Activated B cell treated with CpG ODN at 0.5 μM for 24 hours (primary cell): ENCODE measurements around the gene RPS6KB1. TPM values are rescaled to one million over a fixed set of nuclear protein-coding genes. Genes with fewer than 3 reads are reported as not detected.
"Not testable (repeated sequence)": the region's sequence is repeated elsewhere in the genome, so short reads cannot be mapped to it uniquely, and the experiment has no call there.

Source experiments
- ATAC-seq: fragments of 200-7000 bp; cut with Tn5 transposase; one replicate; pipeline ENCODE4 v1.10.0; 2021; ENCODE audit warnings: low read depth, mild to moderate bottlenecking, moderate library complexity
- CTCF ChIA-PET: fragments of 350-600 bp; sonication (Branson Sonifier 250); formaldehyde crosslinking; loops from one replicate; lab custom pipeline; 2021; ENCODE audit warnings: antibody characterized with exemption; lab: Charles Lee
- POLR2A ChIA-PET: fragments of 350-600 bp; sonication (Branson Sonifier 250); formaldehyde crosslinking; loops from one replicate; lab custom pipeline; 2021; ENCODE audit warnings: antibody characterized with exemption; lab: Charles Lee
- DNase-seq: peaks from one replicate; pipeline ENCODE4 v3.0.0; 2022
- H3K27ac Mint-ChIP-seq: one replicate; pipeline ENCODE4 v1.8.0; 2020; ENCODE audit warnings: mixed read lengths
- H3K27me3 Mint-ChIP-seq: one replicate; pipeline ENCODE4 v1.8.0; 2021; ENCODE audit warnings: mixed read lengths
- H3K36me3 Mint-ChIP-seq: one replicate; pipeline ENCODE4 v1.8.0; 2021; ENCODE audit warnings: low read depth, mixed read lengths
- H3K4me1 Mint-ChIP-seq: one replicate; pipeline ENCODE4 v1.8.0; 2021; ENCODE audit warnings: mixed read lengths
- H3K4me3 Mint-ChIP-seq: one replicate; pipeline ENCODE4 v1.8.0; 2020; ENCODE audit warnings: mild to moderate bottlenecking, mixed read lengths
- H3K9me3 Mint-ChIP-seq: one replicate; pipeline ENCODE4 v1.8.0; 2020; ENCODE audit warnings: mixed read lengths
- CTCF ChIP-seq: fragments of 200-600 bp; IDR thresholded peaks from one replicate; pipeline ENCODE4 v1.8.0; 2022; ENCODE audit warnings: antibody characterized with exemption, mild to moderate bottlenecking
- intact Hi-C: fragments of 100-400 bp; cut with micrococcal nuclease; formaldehyde crosslinking; loops from one replicate; pipeline ENCODE4 v1.15.1; 2024
- total RNA-seq: library from RNA; stranded (reverse); gene quantifications from 2 replicates; pipeline ENCODE4 v1.2.3, GENCODE V29; 2022

The RPS6KB1 gene
- total RNA-seq, 1 donor from 2014 or later = 63.0 TPM

GRCh38 chr17:59907467-59907866 is 14.5 kb downstream of the RPS6KB1 start:
- no peak overlapping the region for H3K27ac Mint-ChIP-seq
- H3K9me3 Mint-ChIP-seq = no peaks in the 10 kb centered on the region
- no peaks in the 10 kb centered on the region for H3K27me3 Mint-ChIP-seq
- no peak for TF ChIP-seq CTCF
- intact Hi-C loops = no loop called here
- CTCF ChIA-PET = no interaction called here
- no peak for DNase-seq
- no peak for ATAC-seq
- POLR2A ChIA-PET = interaction anchor here (0.7 kb wide), 1 partner anchor 165 kb away, joined by 4 read pairs; no protein-coding TSS in a partner anchor
- peaks cover 30% of the 10 kb centered on the region for H3K36me3 Mint-ChIP-seq
- H3K4me3 Mint-ChIP-seq = no peak overlapping the region
- H3K4me1 Mint-ChIP-seq = peaks cover 15% of the 10 kb centered on the region

- TF ChIP-seq CTCF = peak; percentile 84
- POLR2A ChIA-PET = no interaction called here
- Mint-ChIP-seq H3K27me3 (no peaks in the 10 kb centered on the region), H3K27ac (no peak overlapping the region), H3K36me3 (peaks cover 66% of the 10 kb centered on the region), H3K9me3 (no peaks in the 10 kb centered on the region), H3K4me3 (no peak overlapping the region), H3K4me1 (no peaks in the 10 kb centered on the region)
- intact Hi-C loops = loop anchor here (5.0 kb wide), 2 partner anchors 123 to 162 kb away; no protein-coding TSS in a partner anchor
- DNase-seq (no peak), ATAC-seq (peak; percentile 57)
- CTCF ChIA-PET = interaction anchor here (0.5 to 1.7 kb wide), 10 partner anchors 21 to 393 kb away, joined by 3 to 22 read pairs (median 4); partner anchors contain the start of genes RPS6KB1 and TUBD1
Measured at GRCh38 chr17:59914274-59914854, 21.4 kb downstream of the RPS6KB1 start.

GRCh38 chr17:59916446-59916845 is 23.5 kb downstream of the RPS6KB1 start:
- no peaks in the 10 kb centered on the region for H3K9me3 Mint-ChIP-seq
- ATAC-seq (no peak), DNase-seq (no peak)
- no peaks in the 10 kb centered on the region for H3K4me1 Mint-ChIP-seq
- POLR2A ChIA-PET = no interaction called here
- no peak overlapping the region for H3K27ac Mint-ChIP-seq
- H3K4me3 Mint-ChIP-seq = no peak overlapping the region
- H3K27me3 Mint-ChIP-seq = no peaks in the 10 kb centered on the region
- CTCF ChIA-PET = no interaction called here
- peaks cover 74% of the 10 kb centered on the region for H3K36me3 Mint-ChIP-seq
- intact Hi-C loops = no loop called here
- TF ChIP-seq CTCF = no peak

- not testable (repeated sequence) for H3K4me1 Mint-ChIP-seq
Measured at GRCh38 chr17:59920637-59921036, 27.7 kb downstream of the RPS6KB1 start.

GRCh38 chr17:59930121-59930520 is 37.2 kb downstream of the RPS6KB1 start:
- H3K36me3 Mint-ChIP-seq = peaks cover 81% of the 10 kb centered on the region
- CTCF ChIA-PET, H3K27me3 Mint-ChIP-seq, intact Hi-C loops, DNase-seq, H3K9me3 Mint-ChIP-seq, ATAC-seq, H3K27ac Mint-ChIP-seq, H3K4me1 Mint-ChIP-seq, H3K4me3 Mint-ChIP-seq, POLR2A ChIA-PET: not testable (repeated sequence)

More at GRCh38 chr17:59920637-59921036, 27.7 kb downstream of the RPS6KB1 start:
- POLR2A ChIA-PET, H3K4me3 Mint-ChIP-seq, H3K9me3 Mint-ChIP-seq, H3K27ac Mint-ChIP-seq, ATAC-seq, intact Hi-C loops, DNase-seq, H3K27me3 Mint-ChIP-seq: not testable (repeated sequence)
- peaks cover 74% of the 10 kb centered on the region for H3K36me3 Mint-ChIP-seq
- CTCF ChIA-PET = interaction anchor here (1.3 kb wide), 1 partner anchor 17 kb away, joined by 3 read pairs; no protein-coding TSS in a partner anchor

- H3K9me3 Mint-ChIP-seq, DNase-seq, H3K4me3 Mint-ChIP-seq, ATAC-seq, intact Hi-C loops, H3K27me3 Mint-ChIP-seq, H3K27ac Mint-ChIP-seq, CTCF ChIA-PET, POLR2A ChIA-PET, H3K4me1 Mint-ChIP-seq: not testable (repeated sequence)
- H3K36me3 Mint-ChIP-seq = peaks cover 79% of the 10 kb centered on the region
Measured at GRCh38 chr17:59930768-59931167, 37.8 kb downstream of the RPS6KB1 start.

- H3K4me3 Mint-ChIP-seq, CTCF ChIA-PET, ATAC-seq, H3K27ac Mint-ChIP-seq, intact Hi-C loops, POLR2A ChIA-PET, DNase-seq, H3K4me1 Mint-ChIP-seq, H3K9me3 Mint-ChIP-seq, H3K27me3 Mint-ChIP-seq: not testable (repeated sequence)
- H3K36me3 Mint-ChIP-seq = peaks cover 86% of the 10 kb centered on the region
Measured at GRCh38 chr17:59933317-59933716, 40.4 kb downstream of the RPS6KB1 start.

- H3K9me3 Mint-ChIP-seq, H3K27ac Mint-ChIP-seq, DNase-seq, intact Hi-C loops, ATAC-seq, H3K4me1 Mint-ChIP-seq, H3K4me3 Mint-ChIP-seq, POLR2A ChIA-PET, CTCF ChIA-PET, H3K27me3 Mint-ChIP-seq: not testable (repeated sequence)
- peaks cover 79% of the 10 kb centered on the region for H3K36me3 Mint-ChIP-seq
Measured at GRCh38 chr17:59940697-59941096, 47.8 kb downstream of the RPS6KB1 start.
